Lung (tissue), 13 donors: ENCODE results near the gene GOLGA8N. TPM values are rescaled to one million over a fixed set of nuclear protein-coding genes. Genes with fewer than 3 reads are reported as not detected.

Experiments used
- ATAC-seq: fragments of 200-7000 bp; cut with Tn5 transposase; one replicate; pipeline ENCODE4 v1.9.1; 2020; ENCODE audit warnings: moderate number of reproducible peaks; ENCODE audit not compliant: insufficient read depth, low FRiP score
- DNase-seq, 3 donors: peaks; one replicate each; pipeline ENCODE4 v3.0.0-alpha.2; 2013 to 2017
- H3K27ac ChIP-seq, 2 donors: one replicate each; pipeline ENCODE4 v1.5.1; 2013; ENCODE audit warnings: mild to moderate bottlenecking in 2 of 2, moderate library complexity in 2 of 2, control low read depth in 1 of 2, inconsistent platforms in 1 of 2, low read depth in 1 of 2, low read length in 1 of 2
- H3K27me3 ChIP-seq, 3 donors: one replicate each; pipeline ENCODE4 v1.5.1; 2013; ENCODE audit warnings: low read length in 2 of 3; ENCODE audit not compliant: control insufficient read depth in 3 of 3, insufficient read depth in 3 of 3
- H3K36me3 ChIP-seq, 4 donors: one replicate each; pipeline ENCODE4 v1.5.1; 2013; ENCODE audit warnings: low read length in 4 of 4, mild to moderate bottlenecking in 1 of 4, moderate library complexity in 1 of 4; ENCODE audit not compliant: control insufficient read depth in 4 of 4, insufficient read depth in 4 of 4
- H3K4me1 ChIP-seq, 5 donors: one replicate each; pipeline ENCODE4 v1.5.1; 2013; ENCODE audit warnings: low read length in 5 of 5, mild to moderate bottlenecking in 2 of 5, moderate library complexity in 1 of 5; ENCODE audit not compliant: control insufficient read depth in 5 of 5, insufficient read depth in 5 of 5
- H3K4me3 ChIP-seq: one replicate; pipeline ENCODE4 v1.5.1; 2013; ENCODE audit warnings: mild to moderate bottlenecking, control low read depth, moderate library complexity
- H3K9ac ChIP-seq, 2 donors: one replicate each; pipeline ENCODE4 v1.5.1; 2013; ENCODE audit warnings: low read length in 2 of 2, control low read depth in 1 of 2; ENCODE audit not compliant: insufficient read depth in 1 of 2
- H3K9me3 ChIP-seq, 4 donors: one replicate each; pipeline ENCODE4 v1.5.1; 2013; ENCODE audit warnings: low read length in 3 of 4, mild to moderate bottlenecking in 1 of 4, moderate library complexity in 1 of 4; ENCODE audit not compliant: control insufficient read depth in 4 of 4, insufficient read depth in 3 of 4
- CTCF ChIP-seq: IDR thresholded peaks from 2 replicates; pipeline ENCODE4 v1.5.1; 2012; ENCODE audit warnings: mild to moderate bottlenecking; ENCODE audit errors: control extremely low read depth, extremely low read depth
- WGBS, 2 donors: extraction: QIAGEN DNeasy Blood & Tissue Kit; methylation state at CpG; one replicate each; pipeline ENCODE4 v1.1.7; 2013; 5-methylcytosine and 5-hydroxymethylcytosine counted together
- polyA plus RNA-seq, 2 donors: library from polyadenylated mRNA; stranded (reverse); fragments of 200-250 nt; gene quantifications; one replicate each; pipeline ENCODE4 v1.2.1, GENCODE V29; 2013
- small RNA-seq: library from RNA; depleted of rRNA; stranded (forward); fragments of <200 nt; gene quantifications from one replicate; pipeline ENCODE3, GENCODE V24; 2014; ENCODE audit warnings: low replicate concordance
- total RNA-seq, 2 donors: library from RNA; depleted of rRNA in 1 of 2; stranded (reverse); fragments of >200 nt in 1 of 2; gene quantifications; one replicate each; pipeline ENCODE4 v1.2.1, GENCODE V29; 2014 to 2021
- donor health status: control.
- donor health status: control.
- donor health status: Bipolar disorder and iron deficiency.
- donor health status: healthy.
- donor health status: DM: yes; HTN: yes; CAD: no.

The GOLGA8N gene
- total and polyA plus RNA-seq, 4 donors, result 2.0 to 19.0 (median 11.3) TPM

DNA sequence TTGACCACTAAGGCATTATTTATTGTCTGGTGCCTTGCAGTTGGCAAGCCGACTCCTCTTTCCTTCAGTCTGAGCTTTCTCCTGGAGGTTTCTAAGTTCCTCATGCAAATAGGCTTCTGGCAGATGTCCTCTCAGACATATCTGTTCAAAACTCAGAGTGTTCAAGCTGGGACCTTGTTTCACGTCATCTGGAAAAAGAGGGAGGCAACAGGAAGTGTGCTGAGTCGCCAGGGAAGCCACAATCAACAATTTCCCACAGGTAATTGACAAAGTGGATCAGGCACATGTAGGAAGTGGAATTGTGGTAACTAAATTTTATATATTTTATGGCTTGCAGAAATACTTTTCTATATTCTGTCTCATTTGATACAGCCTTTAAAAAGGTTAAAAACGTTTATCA is 62.8 kb downstream of the GOLGA8N start:
- Histone ChIP-seq H3K27me3 (no peaks in the 10 kb centered on the region), H3K9ac (no peak overlapping the region), H3K4me1 (peaks cover 0 to 1% (median 0%) of the 10 kb centered on the region in 5 donors), H3K27ac (no peak overlapping the region), H3K4me3 (no peak overlapping the region), H3K36me3 (no peaks in the 10 kb centered on the region), H3K9me3 (no peaks in the 10 kb centered on the region)
- no peak for DNase-seq
- TF ChIP-seq CTCF, result no peak
- 39 to 52% methylated on average over 4 of the region's 4 CpGs for WGBS, 2 donors
- no peak for ATAC-seq

DNA sequence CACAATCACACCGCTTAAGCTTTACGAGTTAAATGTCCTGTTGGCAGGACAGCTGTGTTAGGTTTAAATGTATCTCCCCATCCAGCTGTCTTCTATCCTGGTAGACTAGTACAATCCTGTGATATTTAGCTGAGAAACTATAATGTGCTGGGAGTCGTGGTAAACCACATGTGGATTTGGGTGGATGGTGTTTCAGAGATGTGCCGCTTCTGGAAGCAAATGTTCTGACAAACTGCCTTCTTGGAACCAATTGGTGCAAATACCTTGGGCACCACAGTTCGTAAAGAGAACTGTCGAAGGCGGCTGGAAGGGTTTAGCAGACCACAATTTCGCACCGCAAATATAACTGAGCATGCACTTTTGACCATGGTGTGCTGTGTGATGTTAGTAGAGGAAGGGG is 63.2 kb downstream of the GOLGA8N start:
- ATAC-seq (no peak), DNase-seq (no peak)
- H3K9me3 ChIP-seq, result no peaks in the 10 kb centered on the region
- no peak overlapping the region for H3K27ac ChIP-seq
- TF ChIP-seq CTCF, result no peak
- peaks cover 0 to 1% (median 0%) of the 10 kb centered on the region in 5 donors for H3K4me1 ChIP-seq
- H3K36me3 ChIP-seq, result no peaks in the 10 kb centered on the region
- no peaks in the 10 kb centered on the region for H3K27me3 ChIP-seq
- no peak overlapping the region for H3K9ac ChIP-seq
- no peak overlapping the region for H3K4me3 ChIP-seq
- WGBS, 2 donors, result 89 to 93% methylated on average over 9 of the region's 9 CpGs

Small RNA genes lying within 50 kb of the gene (small RNA-seq; reads per million reads assigned to genes)
- gene RN7SL286P, result not detected

Other genes with a start within 250 kb of the GOLGA8N start
- 1 to 10 TPM in 1 of 2 donors, under 1 TPM in 1; 0.65 to 2.5 TPM for gene GOLGA8K, start 190.2 kb upstream of the GOLGA8N start, total RNA-seq
- under 1 TPM; 0.30 to 0.41 TPM for gene GOLGA8K, start 190.2 kb upstream of the GOLGA8N start, polyA plus RNA-seq
- gene GOLGA8O, start 137.8 kb upstream of the GOLGA8N start, total RNA-seq, result 1 to 10 TPM in 1 of 2 donors, not detected in 1; 3.2 TPM
- gene GOLGA8O, start 137.8 kb upstream of the GOLGA8N start, polyA plus RNA-seq, result under 1 TPM; 0.22 to 0.42 TPM
- gene ARHGAP11A, start 22.0 kb downstream of the GOLGA8N start, total RNA-seq, result 1 to 10 TPM; 2.7 to 8.5 TPM
- gene ARHGAP11A, start 22.0 kb downstream of the GOLGA8N start, polyA plus RNA-seq, result 1 to 10 TPM; 1.4 to 2.0 TPM
- gene SCG5, start 48.3 kb downstream of the GOLGA8N start, total RNA-seq, result 1 to 10 TPM in 1 of 2 donors, under 1 TPM in 1; 0.77 to 4.9 TPM
- gene SCG5, start 48.3 kb downstream of the GOLGA8N start, polyA plus RNA-seq, result 1 to 10 TPM in 1 of 2 donors, under 1 TPM in 1; 0.82 to 1.1 TPM
- gene GREM1, start 124.5 kb downstream of the GOLGA8N start, total RNA-seq, result 1 to 10 TPM; 1.6 to 2.4 TPM
- 1 to 10 TPM in 1 of 2 donors, under 1 TPM in 1; 0.06 to 1.8 TPM for gene GREM1, start 124.5 kb downstream of the GOLGA8N start, polyA plus RNA-seq